ENCODE data around the gene KCNIP1. TPM values are rescaled to one million over a fixed set of nuclear protein-coding genes. Genes with fewer than 3 reads are reported as not detected.

KCNIP1 gene
- total RNA-seq, 2 donors from 2014 or later, result 0.52 to 0.99 TPM

GRCh38 chr5:170774831-170775230, 271.0 kb downstream of the KCNIP1 start:
- peaks cover 17% of the 10 kb centered on the region for H3K4me1 ChIP-seq
- no peak for DNase-seq
- no peaks in the 10 kb centered on the region for H3K27me3 ChIP-seq
- intact Hi-C loops (cut with DNase I), result no loop called here
- TF ChIP-seq POLR2A (IDR thresholded peaks at IDR 0.05), result no peak
- TF ChIP-seq, protein P1, sequence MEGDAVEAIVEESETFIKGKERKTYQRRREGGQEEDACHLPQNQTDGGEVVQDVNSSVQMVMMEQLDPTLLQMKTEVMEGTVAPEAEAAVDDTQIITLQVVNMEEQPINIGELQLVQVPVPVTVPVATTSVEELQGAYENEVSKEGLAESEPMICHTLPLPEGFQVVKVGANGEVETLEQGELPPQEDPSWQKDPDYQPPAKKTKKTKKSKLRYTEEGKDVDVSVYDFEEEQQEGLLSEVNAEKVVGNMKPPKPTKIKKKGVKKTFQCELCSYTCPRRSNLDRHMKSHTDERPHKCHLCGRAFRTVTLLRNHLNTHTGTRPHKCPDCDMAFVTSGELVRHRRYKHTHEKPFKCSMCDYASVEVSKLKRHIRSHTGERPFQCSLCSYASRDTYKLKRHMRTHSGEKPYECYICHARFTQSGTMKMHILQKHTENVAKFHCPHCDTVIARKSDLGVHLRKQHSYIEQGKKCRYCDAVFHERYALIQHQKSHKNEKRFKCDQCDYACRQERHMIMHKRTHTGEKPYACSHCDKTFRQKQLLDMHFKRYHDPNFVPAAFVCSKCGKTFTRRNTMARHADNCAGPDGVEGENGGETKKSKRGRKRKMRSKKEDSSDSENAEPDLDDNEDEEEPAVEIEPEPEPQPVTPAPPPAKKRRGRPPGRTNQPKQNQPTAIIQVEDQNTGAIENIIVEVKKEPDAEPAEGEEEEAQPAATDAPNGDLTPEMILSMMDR (IDR thresholded peaks at IDR 0.05), result no peak
- no peaks in the 10 kb centered on the region for H3K9me3 ChIP-seq
- ATAC-seq, result no peak
- no peaks in the 10 kb centered on the region for H3K36me3 ChIP-seq (replicated peaks in 1 of 2; ENCODE audit: insufficient read depth in 1 of 2, low read depth in 2 of 2)
- H3K27ac ChIP-seq, result no peak overlapping the region
- no peak overlapping the region for H3K4me3 ChIP-seq
- WGBS, 2 donors, result 88 to 93% methylated on average over 5 of the region's 5 CpGs

DNA sequence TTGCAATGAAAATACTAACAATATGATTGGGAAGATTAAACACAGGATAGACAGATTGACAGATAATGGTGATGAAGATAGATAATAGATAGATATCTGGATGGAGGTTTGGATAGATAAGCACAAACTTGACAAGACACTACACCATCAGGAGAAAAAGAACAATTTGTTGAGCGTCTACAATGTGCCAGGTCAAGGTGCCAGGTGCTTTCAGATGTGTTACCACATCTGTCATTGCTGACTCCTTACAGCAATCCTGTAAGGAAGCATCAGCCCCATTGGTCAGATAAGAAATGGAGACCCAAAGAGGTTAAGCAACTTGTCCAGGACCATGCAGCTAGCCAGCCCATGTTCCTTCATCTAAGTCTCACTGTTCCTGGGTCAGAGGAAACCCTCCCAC, 278.1 kb downstream of the KCNIP1 start:
- peaks cover 11% of the 10 kb centered on the region for H3K4me1 ChIP-seq
- no peak overlapping the region for H3K27ac ChIP-seq
- ATAC-seq (no peak), DNase-seq (no peak)
- H3K9me3 ChIP-seq, result no peaks in the 10 kb centered on the region
- no peak overlapping the region for H3K4me3 ChIP-seq
- 73 to 84% methylated on average over 1 of the region's 1 CpG for WGBS, 2 donors
- H3K27me3 ChIP-seq, result no peaks in the 10 kb centered on the region
- TF ChIP-seq POLR2A (IDR thresholded peaks at IDR 0.05), result no peak
- TF ChIP-seq, protein P1 (IDR thresholded peaks at IDR 0.05), result no peak
- no peaks in the 10 kb centered on the region for H3K36me3 ChIP-seq (replicated peaks in 1 of 2; ENCODE audit: insufficient read depth in 1 of 2, low read depth in 2 of 2)
- intact Hi-C loops (cut with DNase I), result no loop called here

- 67 to 83% methylated on average over 5 to 6 of the region's 6 CpGs for WGBS, 2 donors
- intact Hi-C loops (cut with DNase I), result no loop called here
- no peaks in the 10 kb centered on the region for H3K9me3 ChIP-seq
- H3K4me3 ChIP-seq, result no peak overlapping the region
- peaks cover 11% of the 10 kb centered on the region for H3K4me1 ChIP-seq
- H3K27ac ChIP-seq, result no peak overlapping the region
- no peaks in the 10 kb centered on the region for H3K36me3 ChIP-seq (replicated peaks in 1 of 2; ENCODE audit: insufficient read depth in 1 of 2, low read depth in 2 of 2)
- peak in 3 of 4 donors; percentile 19 to 44 (median 36) for DNase-seq
- peak; percentile 55 for ATAC-seq
- TF ChIP-seq, protein P1 (IDR thresholded peaks at IDR 0.05), result no peak
- TF ChIP-seq POLR2A (IDR thresholded peaks at IDR 0.05), result no peak
- H3K27me3 ChIP-seq, result no peaks in the 10 kb centered on the region
Measured at GRCh38 chr5:170782438-170782837, 278.6 kb downstream of the KCNIP1 start.

DNA sequence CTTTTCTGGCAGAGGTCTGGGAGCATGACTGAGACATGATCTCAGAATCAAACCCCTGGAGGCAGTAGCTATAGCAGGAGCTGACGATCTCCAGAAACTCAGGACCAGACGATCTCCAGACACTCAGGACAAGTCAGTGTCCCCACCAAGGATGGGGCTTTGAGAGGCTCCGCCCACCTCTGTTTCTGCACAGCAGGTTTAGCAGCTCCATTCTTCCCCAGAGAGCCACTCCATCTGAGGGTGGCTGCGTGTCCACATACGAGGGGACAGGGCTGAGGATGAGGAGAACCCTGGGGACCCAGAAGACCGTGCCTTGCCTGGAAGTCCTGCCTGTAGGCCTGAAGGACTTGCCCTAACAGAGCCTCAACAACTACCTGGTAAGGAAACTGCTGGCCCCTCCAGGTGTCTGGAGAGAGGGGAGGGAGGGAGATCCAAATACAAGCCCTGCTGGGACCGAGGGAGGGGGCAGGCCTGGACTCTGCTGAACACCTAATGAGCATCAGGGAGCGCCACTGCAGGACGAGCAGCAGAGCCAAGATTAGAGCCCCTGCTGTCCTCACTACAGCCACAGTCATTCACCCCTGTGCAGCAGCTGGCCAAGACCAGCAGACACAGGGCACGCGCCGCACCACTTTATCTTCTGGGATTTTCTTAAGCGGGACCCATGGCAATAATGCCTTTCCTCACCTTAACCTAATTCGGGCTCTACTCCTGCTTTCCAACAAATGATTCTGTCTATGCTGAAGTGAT, 279.9 kb downstream of the KCNIP1 start, which contains the start of gene GABRP:
Gene GABRP (plus strand): TSS at position 228 of the 750 bp plus-strand sequence. CDS start 4,891 bp downstream, outside the sequence.
- 90 to 91% methylated on average over 7 to 14 of the region's 14 CpGs for WGBS, 2 donors
- H3K4me3 ChIP-seq, result no peak within 1 kb of the TSS
- intact Hi-C loops (cut with DNase I), result no loop called here
- DNase-seq (no peak), ATAC-seq (no peak)
- H3K27me3 ChIP-seq, result no peaks in the 10 kb centered on the region
- H3K27ac ChIP-seq, result no peak within 1 kb of the TSS
- H3K9me3 ChIP-seq, result no peaks in the 10 kb centered on the region
- TF ChIP-seq, protein P1 (IDR thresholded peaks at IDR 0.05), result no peak
- no peak for TF ChIP-seq POLR2A (IDR thresholded peaks at IDR 0.05)
- no peaks in the 10 kb centered on the region for H3K36me3 ChIP-seq (replicated peaks in 1 of 2; ENCODE audit: insufficient read depth in 1 of 2, low read depth in 2 of 2)
- peaks cover 11% of the 10 kb centered on the region for H3K4me1 ChIP-seq

GRCh38 chr5:170785416-170785815, 281.6 kb downstream of the KCNIP1 start:
- TF ChIP-seq POLR2A (IDR thresholded peaks at IDR 0.05), result no peak
- TF ChIP-seq, protein P1 (IDR thresholded peaks at IDR 0.05), result no peak
- Histone ChIP-seq H3K9me3 (no peaks in the 10 kb centered on the region), H3K4me1 (peaks cover 11% of the 10 kb centered on the region), H3K27me3 (no peaks in the 10 kb centered on the region), H3K36me3 (replicated peaks in 1 of 2; ENCODE audit: insufficient read depth in 1 of 2, low read depth in 2 of 2) (no peaks in the 10 kb centered on the region), H3K4me3 (no peak overlapping the region), H3K27ac (no peak overlapping the region)
- ATAC-seq (no peak), DNase-seq (no peak)
- 76 to 87% methylated on average over 3 of the region's 3 CpGs for WGBS, 2 donors
- intact Hi-C loops (cut with DNase I), result loop anchor here (5.0 kb wide), 1 partner anchor 38 kb away; no protein-coding TSS in a partner anchor

Measured in body of pancreas (tissue), 4 donors.